Activated CD4-positive, alpha-beta T cell treated with anti-CD3 and anti-CD28 coated beads for 36 hours (primary cell): ENCODE data around the gene COL4A1. TPM values are rescaled to one million over a fixed set of nuclear protein-coding genes. Genes with fewer than 3 reads are reported as not detected.
"Not testable (repeated sequence)": the region's sequence is repeated elsewhere in the genome, so short reads cannot be mapped to it uniquely, and the experiment has no call there.

Experiments used
- ATAC-seq: fragments of 200-7000 bp; cut with Tn5 transposase; one replicate; pipeline ENCODE4 v1.10.0; 2021; ENCODE audit warnings: mild to moderate bottlenecking, moderate library complexity
- CTCF ChIA-PET: fragments of 350-600 bp; sonication (Branson Sonifier 250); formaldehyde crosslinking; loops from one replicate; lab custom pipeline; 2021; ENCODE audit warnings: antibody characterized with exemption; lab: Charles Lee
- POLR2A ChIA-PET: fragments of 350-600 bp; sonication (Branson Sonifier 250); formaldehyde crosslinking; loops from one replicate; lab custom pipeline; 2021; ENCODE audit warnings: antibody characterized with exemption, inconsistent platforms; lab: Charles Lee
- DNase-seq: peaks from one replicate; pipeline ENCODE4 v3.0.0-alpha.2; 2020
- H3K27ac Mint-ChIP-seq: one replicate; pipeline ENCODE4 v1.8.0; 2021; ENCODE audit warnings: mixed read lengths
- H3K27me3 Mint-ChIP-seq: one replicate; pipeline ENCODE4 v1.8.0; 2021; ENCODE audit warnings: mixed read lengths
- H3K36me3 Mint-ChIP-seq: one replicate; pipeline ENCODE4 v1.8.0; 2021; ENCODE audit warnings: low read depth, mixed read lengths
- H3K4me1 Mint-ChIP-seq: one replicate; pipeline ENCODE4 v1.8.0; 2021; ENCODE audit warnings: mixed read lengths
- H3K4me3 Mint-ChIP-seq: one replicate; pipeline ENCODE4 v1.8.0; 2021; ENCODE audit warnings: mild to moderate bottlenecking, moderate library complexity, mixed read lengths
- H3K9me3 Mint-ChIP-seq: one replicate; pipeline ENCODE4 v1.8.0; 2021; ENCODE audit warnings: low read depth, mixed read lengths
- intact Hi-C, 2 experiments: fragments of 100-400 bp; cut with DNase I in 1 of 2; cut with micrococcal nuclease in 1 of 2; formaldehyde crosslinking; loops; one replicate each; pipeline versions ENCODE4 v1.14.2 to v1.15.1; 2022 to 2024; cut with DNase I, micrococcal nuclease
- total RNA-seq, 2 experiments: library from RNA; stranded (reverse); gene quantifications; one replicate each; pipeline ENCODE4 v1.2.3, GENCODE V29; 2021

The COL4A1 gene
- total RNA-seq, 2 experiments from 2014 or later: 0.14 TPM; not detected in 1

GRCh38 chr13:110313261-110313660 is 6.3 kb upstream of the COL4A1 start:
- CTCF ChIA-PET: not testable (repeated sequence)

DNA sequence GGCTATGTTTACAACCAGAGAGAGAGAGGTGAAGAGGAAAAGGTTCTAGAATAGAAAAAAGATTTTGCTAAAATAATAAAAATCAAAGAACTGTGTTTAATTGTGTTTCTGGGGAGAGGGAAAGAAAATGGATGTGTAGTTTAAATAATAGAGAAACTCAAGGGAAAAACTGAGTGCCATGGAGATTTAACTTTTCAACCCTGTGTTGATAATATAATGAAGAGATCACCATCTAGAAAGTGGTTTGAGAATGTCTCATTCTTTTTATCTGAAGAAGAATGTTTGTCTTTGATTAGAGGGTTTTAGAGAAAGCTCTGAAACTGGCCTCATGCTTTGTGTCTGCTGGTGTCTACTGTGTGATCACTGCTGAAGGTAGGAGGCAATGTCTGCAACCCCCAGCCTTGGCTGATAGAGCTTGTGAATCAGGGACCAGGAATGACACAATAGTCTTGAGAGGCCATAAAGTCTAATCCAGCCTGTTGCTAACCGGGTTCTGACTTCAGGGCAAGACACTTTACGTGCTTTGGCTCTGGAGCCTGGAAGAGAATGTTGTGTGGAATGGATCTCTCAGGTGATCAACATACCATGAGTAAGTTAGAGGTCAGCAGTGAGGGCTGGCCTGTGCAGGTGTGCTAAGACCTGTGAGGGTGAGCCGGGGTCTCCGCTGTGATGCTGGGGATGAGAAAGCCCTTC is 5.5 kb upstream of the COL4A1 start:
- peaks cover 11% of the 10 kb centered on the region for H3K4me1 Mint-ChIP-seq
- ChIA-PET POLR2A (no interaction called here), CTCF (interaction anchor here (1.1 kb wide), 1 partner anchor 53 kb away, joined by 3 read pairs; no protein-coding TSS in a partner anchor)
- peaks cover 62% of the 10 kb centered on the region for H3K27me3 Mint-ChIP-seq
- intact Hi-C loops: loop anchor here in 1 of 2 experiments (5.0 kb wide), 1 partner anchor 800 kb away; no protein-coding TSS in a partner anchor
- H3K4me3 Mint-ChIP-seq: no peak overlapping the region
- H3K9me3 Mint-ChIP-seq: no peaks in the 10 kb centered on the region
- no peak for ATAC-seq
- H3K36me3 Mint-ChIP-seq: no peaks in the 10 kb centered on the region
- H3K27ac Mint-ChIP-seq: peak overlapping the region; percentile 5
- DNase-seq: no peak

More at GRCh38 chr13:110313261-110313660, 6.3 kb upstream of the COL4A1 start:
- H3K9me3 Mint-ChIP-seq, H3K4me1 Mint-ChIP-seq, POLR2A ChIA-PET, H3K27ac Mint-ChIP-seq, ATAC-seq, DNase-seq, H3K36me3 Mint-ChIP-seq, H3K4me3 Mint-ChIP-seq: not testable (repeated sequence)
- H3K27me3 Mint-ChIP-seq: peaks cover 61% of the 10 kb centered on the region
- intact Hi-C loops: loop anchor here in 1 of 2 experiments (5.0 kb wide), 1 partner anchor 799 kb away; no protein-coding TSS in a partner anchor

DNA sequence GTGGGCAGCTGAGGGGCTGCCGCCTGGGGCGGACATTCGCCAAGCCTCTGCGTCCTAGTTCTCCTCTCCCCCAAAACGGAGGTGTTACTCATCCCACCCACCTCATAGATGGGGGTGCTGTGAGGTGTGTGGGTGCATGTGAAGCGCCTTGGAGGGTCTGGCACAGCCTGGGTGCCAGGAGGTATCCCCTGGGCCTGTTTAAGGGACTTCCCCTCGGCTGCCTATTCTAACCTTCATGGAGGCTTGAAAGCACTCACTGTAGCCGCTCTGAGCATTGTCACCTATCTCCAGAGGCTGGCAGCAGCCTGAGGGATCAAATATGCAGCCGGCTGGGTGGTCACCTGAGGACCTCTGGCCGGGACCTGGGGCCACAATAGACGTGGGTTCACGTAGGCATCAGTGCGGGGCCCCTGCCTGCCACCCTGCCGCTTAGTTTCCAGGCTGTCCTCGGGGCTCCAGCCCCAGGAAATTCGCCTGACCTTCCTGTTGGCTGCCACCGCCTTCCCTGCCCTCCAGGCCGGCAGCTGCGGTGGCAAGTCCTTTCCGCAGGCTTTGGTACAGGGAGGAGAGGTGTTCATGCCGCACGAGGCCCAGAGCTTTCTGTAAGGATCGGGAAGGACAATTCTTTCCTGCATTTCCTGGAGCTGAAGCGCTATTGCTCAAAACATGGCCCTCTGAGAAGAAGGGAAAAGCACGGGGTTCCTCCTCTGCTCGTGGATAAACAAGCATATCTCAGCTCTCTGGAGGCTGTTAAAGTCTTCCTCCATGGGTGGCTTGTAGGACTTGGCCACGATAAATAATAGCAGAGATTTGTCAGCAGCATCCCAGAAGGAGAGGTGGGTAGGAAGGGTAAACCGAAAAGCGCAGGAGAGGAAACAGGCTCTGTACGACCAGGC is 4.7 kb upstream of the COL4A1 start:
- intact Hi-C loops: loop anchor here in 1 of 2 experiments (5.0 kb wide), 1 partner anchor 801 kb away; no protein-coding TSS in a partner anchor
- CTCF ChIA-PET: interaction anchor here (1.1 kb wide), 1 partner anchor 52 kb away, joined by 3 read pairs; no protein-coding TSS in a partner anchor
- H3K27me3 Mint-ChIP-seq: peaks cover 57% of the 10 kb centered on the region

GRCh38 chr13:110310541-110311442 is 3.8 kb upstream of the COL4A1 start:
- H3K36me3 Mint-ChIP-seq: no peaks in the 10 kb centered on the region
- H3K4me1 Mint-ChIP-seq: peaks cover 11% of the 10 kb centered on the region
- POLR2A ChIA-PET: no interaction called here
- H3K27me3 Mint-ChIP-seq: peaks cover 60% of the 10 kb centered on the region
- no peak overlapping the region for H3K4me3 Mint-ChIP-seq
- no peak for ATAC-seq
- intact Hi-C loops: loop anchor here in 1 of 2 experiments (5.0 kb wide), 1 partner anchor 802 kb away; no protein-coding TSS in a partner anchor
- no peaks in the 10 kb centered on the region for H3K9me3 Mint-ChIP-seq
- DNase-seq: no peak
- CTCF ChIA-PET: no interaction called here
- H3K27ac Mint-ChIP-seq: no peak overlapping the region

More for the DNA sequence above, 4.7 kb upstream of the COL4A1 start:
- DNase-seq (no peak), ATAC-seq (no peak)
- H3K27ac Mint-ChIP-seq: no peak overlapping the region
- H3K4me1 Mint-ChIP-seq: peaks cover 11% of the 10 kb centered on the region
- H3K36me3 Mint-ChIP-seq: no peaks in the 10 kb centered on the region
- no peak overlapping the region for H3K4me3 Mint-ChIP-seq
- H3K9me3 Mint-ChIP-seq: no peaks in the 10 kb centered on the region
- POLR2A ChIA-PET: no interaction called here

GRCh38 chr13:110309661-110310524 is 2.9 kb upstream of the COL4A1 start:
- intact Hi-C loops: loop anchor here (5.0 kb wide), 2 partner anchors 112 to 802 kb away; no protein-coding TSS in a partner anchor
- Mint-ChIP-seq H3K4me3 (no peak overlapping the region), H3K4me1 (peaks cover 14% of the 10 kb centered on the region), H3K27ac (no peak overlapping the region), H3K9me3 (no peaks in the 10 kb centered on the region), H3K27me3 (peaks cover 64% of the 10 kb centered on the region), H3K36me3 (no peaks in the 10 kb centered on the region)
- no peak for ATAC-seq
- DNase-seq: no peak
- ChIA-PET POLR2A (no interaction called here), CTCF (no interaction called here)

GRCh38 chr13:110308656-110309359 is 1.9 kb upstream of the COL4A1 start:
- Mint-ChIP-seq H3K4me3 (no peak overlapping the region), H3K27ac (no peak overlapping the region), H3K4me1 (peaks cover 14% of the 10 kb centered on the region), H3K9me3 (no peaks in the 10 kb centered on the region), H3K27me3 (peaks cover 67% of the 10 kb centered on the region), H3K36me3 (no peaks in the 10 kb centered on the region)
- DNase-seq (no peak), ATAC-seq (no peak)
- intact Hi-C loops: loop anchor here in 1 of 2 experiments (5.0 kb wide), 1 partner anchor 113 kb away; no protein-coding TSS in a partner anchor
- ChIA-PET POLR2A (no interaction called here), CTCF (no interaction called here)

DNA sequence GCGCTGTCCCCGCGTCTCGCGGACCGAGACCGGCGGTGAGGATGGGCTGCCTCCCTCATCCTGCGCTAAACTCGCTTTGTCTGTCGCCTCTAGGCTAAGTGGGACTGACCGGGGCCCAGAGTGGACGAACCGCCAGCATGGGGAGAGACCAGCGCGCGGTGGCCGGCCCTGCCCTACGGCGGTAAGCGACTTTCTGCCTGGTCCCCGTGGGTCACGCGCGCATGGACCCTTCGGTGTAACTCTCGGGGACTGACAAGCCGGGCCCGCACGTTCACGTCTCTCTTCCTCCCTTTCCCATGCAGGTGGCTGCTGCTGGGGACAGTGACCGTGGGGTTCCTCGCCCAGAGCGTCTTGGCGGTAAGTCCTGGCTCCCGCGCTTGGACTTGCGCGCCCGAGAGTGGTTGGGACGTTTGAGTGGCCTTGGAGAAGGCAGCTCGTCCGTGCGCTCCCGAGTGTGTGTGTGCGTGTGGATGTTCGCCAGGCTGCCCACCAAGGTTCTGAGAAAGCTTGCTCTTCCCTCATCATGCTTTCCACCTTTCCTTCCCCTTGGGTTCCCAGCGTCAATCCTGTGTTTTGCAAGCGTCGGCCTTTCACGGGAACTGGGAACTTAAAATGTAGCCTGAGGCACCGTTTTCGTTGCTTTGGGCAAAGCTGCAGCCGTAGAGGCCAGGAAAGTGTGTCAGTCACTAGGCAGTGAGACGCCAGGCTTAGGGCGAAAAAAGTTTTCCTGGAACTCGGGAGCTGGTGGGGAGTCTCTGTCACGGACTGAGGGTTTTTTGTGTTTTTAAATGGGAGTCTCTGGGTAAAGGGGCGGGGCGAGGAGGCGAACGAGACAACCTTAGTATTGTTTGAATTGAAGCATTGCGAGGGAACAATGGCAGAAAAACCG is 1.1 kb upstream of the COL4A1 start:
- intact Hi-C loops: loop anchor here in 1 of 2 experiments (5.0 kb wide), 1 partner anchor 114 kb away; no protein-coding TSS in a partner anchor
- Mint-ChIP-seq H3K36me3 (no peaks in the 10 kb centered on the region), H3K27ac (no peak overlapping the region), H3K4me1 (peaks cover 14% of the 10 kb centered on the region), H3K27me3 (peaks cover 70% of the 10 kb centered on the region), H3K9me3 (no peaks in the 10 kb centered on the region), H3K4me3 (peak overlapping the region; percentile 13)
- DNase-seq (no peak), ATAC-seq (no peak)
- ChIA-PET POLR2A (no interaction called here), CTCF (no interaction called here)

GRCh38 chr13:110306340-110306959 is 507 bp downstream of the COL4A1 start:
- CTCF ChIA-PET: no interaction called here
- intact Hi-C loops: loop anchor here in 1 of 2 experiments (5.0 kb wide), 1 partner anchor 116 kb away; no protein-coding TSS in a partner anchor
- Mint-ChIP-seq H3K27me3 (peaks cover 69% of the 10 kb centered on the region), H3K9me3 (no peaks in the 10 kb centered on the region), H3K36me3 (no peaks in the 10 kb centered on the region), H3K4me3 (no peak overlapping the region), H3K4me1 (peaks cover 14% of the 10 kb centered on the region), H3K27ac (no peak overlapping the region)
- POLR2A ChIA-PET: no interaction called here
- ATAC-seq (no peak), DNase-seq (no peak)

GRCh38 chr13:110305949-110306339 is 1.0 kb downstream of the COL4A1 start:
- ATAC-seq: no peak
- no peaks in the 10 kb centered on the region for H3K36me3 Mint-ChIP-seq
- intact Hi-C loops: loop anchor here in 1 of 2 experiments (5.0 kb wide), 1 partner anchor 116 kb away; no protein-coding TSS in a partner anchor
- H3K27ac Mint-ChIP-seq: no peak overlapping the region
- no peak for DNase-seq
- H3K27me3 Mint-ChIP-seq: peaks cover 68% of the 10 kb centered on the region
- no peaks in the 10 kb centered on the region for H3K9me3 Mint-ChIP-seq
- POLR2A ChIA-PET: no interaction called here
- H3K4me1 Mint-ChIP-seq: peaks cover 14% of the 10 kb centered on the region
- CTCF ChIA-PET: no interaction called here
- H3K4me3 Mint-ChIP-seq: no peak overlapping the region
